GM12878 (cell line): ENCODE results near the gene NPHS1. TPM values are rescaled to one million over a fixed set of nuclear protein-coding genes. Genes with fewer than 3 reads are reported as not detected.

Source experiments
- ATAC-seq: fragments of 200-7000 bp; cut with Tn5 transposase; 3 replicates; pipeline ENCODE4 v1.9.1; 2020; ENCODE audit warnings: mild to moderate bottlenecking, moderate library complexity
- BruUV-seq: library from RNA; stranded (reverse); fragments of 400-500 nt; replicated peaks from 2 replicates; lab custom pipeline; 2021; lab: Mats Ljungman, UMichigan
- CTCF ChIA-PET: fragments of 300-600 bp; sonication (Branson Sonifier 250); formaldehyde crosslinking; extraction: SDS; loops from one replicate; lab custom pipeline; 2021; ENCODE audit warnings: inconsistent platforms; lab: Yijun Ruan, JAX
- POLR2A ChIA-PET: fragments of 350-600 bp; formaldehyde crosslinking; extraction: SDS; loops from one replicate; lab custom pipeline; 2021; ENCODE audit warnings: inconsistent platforms; lab: Charles Lee
- RAD21 ChIA-PET: fragments of 300-600 bp; sonication (Branson Sonifier 250); formaldehyde crosslinking; loops from one replicate; lab custom pipeline; 2023; ENCODE audit warnings: antibody characterized with exemption; ENCODE audit not compliant: unreplicated experiment; lab: Charles Lee
- SMC1A ChIA-PET: fragments of 300-600 bp; sonication (Branson Sonifier 250); formaldehyde crosslinking; loops from one replicate; lab custom pipeline; 2023; ENCODE audit not compliant: unreplicated experiment, uncharacterized antibody; lab: Charles Lee
- DNase-seq: peaks from one replicate; pipeline ENCODE4 v3.0.0-alpha.2; 2011; ENCODE audit warnings: low read depth, low spot score
- FAIRE-seq: peaks from 3 replicates; lab custom pipeline; 2011; peaks lifted over from hg19 to GRCh38; lab: Jason Lieb, UNC
- H2AFZ ChIP-seq: 2 replicates; pipeline ENCODE4 v1.6.0; 2011; ENCODE audit warnings: low read depth, low read length, control low read depth; ENCODE audit not compliant: control insufficient read depth
- H3K27ac ChIP-seq: 2 replicates; pipeline ENCODE4 v1.5.1; 2011; ENCODE audit warnings: control low read depth; ENCODE audit not compliant: control insufficient read depth, insufficient read depth
- H3K27me3 ChIP-seq, 2 experiments: replicated peaks in 1 of 2; 2 replicates each; pipeline versions ENCODE4 v1.6.0 to v1.6.1; 2011; ENCODE audit warnings: low read length in 1 of 2; ENCODE audit not compliant: control insufficient read depth in 2 of 2, insufficient read depth in 2 of 2
- H3K36me3 ChIP-seq, 2 experiments: 2 replicates each; pipeline ENCODE4 v1.5.1; 2011; ENCODE audit warnings: low read length in 1 of 2; ENCODE audit not compliant: control insufficient read depth in 2 of 2, insufficient read depth in 2 of 2
- H3K4me1 ChIP-seq: 2 replicates; pipeline ENCODE4 v1.6.1; 2011; ENCODE audit warnings: mild to moderate bottlenecking, low read length, moderate library complexity, mixed read lengths; ENCODE audit not compliant: control insufficient read depth, insufficient read depth
- H3K4me2 ChIP-seq: 2 replicates; pipeline ENCODE4 v1.6.0; 2011; ENCODE audit warnings: control low read depth; ENCODE audit not compliant: control insufficient read depth, insufficient read depth
- H3K4me3 ChIP-seq: fragments of 200-600 bp; sonication (generic); 2 replicates; pipeline ENCODE4 v1.5.1; 2016
- H3K79me2 ChIP-seq: 2 replicates; pipeline ENCODE4 v1.6.0; 2011; ENCODE audit warnings: low read length; ENCODE audit not compliant: control insufficient read depth, insufficient read depth
- H3K9ac ChIP-seq: 2 replicates; pipeline ENCODE4 v1.8.0; 2011; ENCODE audit warnings: low read length, control low read depth, mixed read lengths; ENCODE audit not compliant: control insufficient read depth, insufficient read depth
- H3K9me3 ChIP-seq: replicated peaks from 3 replicates; pipeline ENCODE4 v1.5.1; 2011; ENCODE audit warnings: mild to moderate bottlenecking, low read length; ENCODE audit not compliant: control insufficient read depth, insufficient read depth
- H4K20me1 ChIP-seq: 2 replicates; pipeline ENCODE4 v1.6.0; 2011; ENCODE audit not compliant: control insufficient read depth, insufficient read depth
- ATF2 ChIP-seq: IDR thresholded peaks from 2 replicates; pipeline ENCODE4 v1.6.1; 2012; ENCODE audit warnings: low read length, inconsistent platforms
- BACH1 ChIP-seq: fragments of 450-650 bp; IDR thresholded peaks from 2 replicates; pipeline ENCODE4 v1.6.1; 2017; ENCODE audit warnings: mild to moderate bottlenecking, borderline replicate concordance
- BRCA1 ChIP-seq: IDR thresholded peaks from 2 replicates; pipeline ENCODE4 v1.6.1; 2011; ENCODE audit warnings: low read depth, low read length, improper control_type of control experiment
- CBX3 ChIP-seq: fragments of 200-600 bp; sonication (generic); IDR thresholded peaks from 2 replicates; pipeline ENCODE4 v1.6.1; 2016; ENCODE audit warnings: low read depth, borderline replicate concordance
- ELK1 ChIP-seq: IDR thresholded peaks from 2 replicates; pipeline ENCODE4 v1.6.1; 2012; ENCODE audit warnings: low read depth, low read length, improper control_type of control experiment
- HSF1 ChIP-seq: fragments of 150-350 bp; IDR thresholded peaks from 2 replicates; pipeline ENCODE4 v1.6.1; 2014; ENCODE audit warnings: mild to moderate bottlenecking, low read depth, low read length
- KLF5 ChIP-seq: fragments of 450-650 bp; IDR thresholded peaks from 2 replicates; pipeline ENCODE4 v1.6.1; 2014; ENCODE audit warnings: mild to moderate bottlenecking; ENCODE audit not compliant: partially characterized antibody
- MLLT1 ChIP-seq: fragments of 450-650 bp; IDR thresholded peaks from 2 replicates; pipeline ENCODE4 v1.6.1; 2016; ENCODE audit warnings: mild to moderate bottlenecking
- NFIC ChIP-seq: IDR thresholded peaks from 2 replicates; pipeline ENCODE4 v1.6.1; 2012; ENCODE audit warnings: low read depth, mild to moderate bottlenecking, inconsistent platforms, low read length, moderate library complexity
- NR2C2 ChIP-seq: IDR thresholded peaks from 2 replicates; pipeline ENCODE4 v1.6.1; 2011; ENCODE audit warnings: borderline replicate concordance, low read depth; ENCODE audit not compliant: control insufficient read depth, insufficient read length
- NR2F1 ChIP-seq: fragments of 450-650 bp; conservative IDR thresholded peaks from 2 replicates; pipeline ENCODE4 v1.6.1; 2017; ENCODE audit warnings: mild to moderate bottlenecking
- RAD51 ChIP-seq: fragments of 450-650 bp; IDR thresholded peaks from 2 replicates; pipeline ENCODE4 v1.6.1; 2016; ENCODE audit warnings: moderate library complexity, mild to moderate bottlenecking, inconsistent platforms
- RFX5 ChIP-seq: IDR thresholded peaks from 2 replicates; pipeline ENCODE4 v1.6.1; 2011; ENCODE audit warnings: low read depth, low read length, improper control_type of control experiment
- SIX5 ChIP-seq: IDR thresholded peaks from 2 replicates; pipeline ENCODE4 v1.6.1; 2011; ENCODE audit warnings: mild to moderate bottlenecking, low read depth, low read length, moderate library complexity; ENCODE audit not compliant: severe bottlenecking
- SMAD1 ChIP-seq: fragments of 450-650 bp; IDR thresholded peaks from 2 replicates; pipeline ENCODE4 v1.6.1; 2018; ENCODE audit warnings: mild to moderate bottlenecking, low read depth; ENCODE audit not compliant: partially characterized antibody
- SMARCA5 ChIP-seq: fragments of 450-650 bp; IDR thresholded peaks from 2 replicates; pipeline ENCODE4 v1.6.1; 2017; ENCODE audit warnings: mild to moderate bottlenecking
- SMC3 ChIP-seq: IDR thresholded peaks from 2 replicates; pipeline ENCODE4 v1.6.1; 2011; ENCODE audit warnings: low read length, improper control_type of control experiment, borderline replicate concordance
- SPI1 ChIP-seq: IDR thresholded peaks from 2 replicates; pipeline ENCODE4 v1.6.1; 2011; ENCODE audit warnings: low read depth, mild to moderate bottlenecking, low read length, moderate library complexity, borderline replicate concordance; ENCODE audit not compliant: insufficient read depth
- SRF ChIP-seq, 2 experiments: IDR thresholded peaks; 2 replicates each; pipeline ENCODE4 v1.6.1; 2011; ENCODE audit warnings: low read depth in 2 of 2, low read length in 2 of 2, mild to moderate bottlenecking in 1 of 2, moderate library complexity in 1 of 2
- ZNF622 ChIP-seq: fragments of 450-650 bp; IDR thresholded peaks from 2 replicates; pipeline ENCODE4 v1.6.1; 2017; ENCODE audit warnings: mild to moderate bottlenecking, inconsistent platforms
- WGBS: methylation state at CpG from one replicate; pipeline ENCODE4 v1.1.6; 2016; ENCODE audit warnings: low lambda C conversion rate; ENCODE audit not compliant: insufficient replicate concordance, insufficient coverage; ENCODE audit errors: missing lambda C conversion rate; 5-methylcytosine and 5-hydroxymethylcytosine counted together
- in situ Hi-C: fragments of 300-500 bp; cut with MboI; formaldehyde crosslinking; loops from 9 replicates; pipeline ENCODE4 v1.14.3; 2018; ENCODE audit warnings: mixed read lengths
- intact Hi-C: fragments of 100-400 bp; cut with micrococcal nuclease; formaldehyde crosslinking; loops from one replicate; pipeline ENCODE4 v1.14.2; 2022; ENCODE audit not compliant: unreplicated experiment
- polyA plus RNA-seq, 11 experiments: library from polyadenylated mRNA; depleted of rRNA in 4 of 11; unstranded in 6 of 11; stranded (reverse) in 5 of 11; fragments of >200 nt; fragmentation: Nextera tagmentation in 4 of 11; fragmentation: Illumina TruSeq in 1 of 11; extraction: Ambion mirVana in 4 of 11; extraction: Trizol in 1 of 11; gene quantifications; 1 replicate in 1 of 11; 2 replicates in 10 of 11; pipeline versions ENCODE4 v1.2.1 to v1.2.3, GENCODE V29; 2011 to 2016; ENCODE audit warnings: inconsistent platforms in 2 of 11, missing spikeins in 2 of 11, low read depth in 1 of 11
- total RNA-seq, 4 experiments: library from RNA; depleted of rRNA in 3 of 4; stranded (reverse); fragments of >200 nt in 3 of 4; fragmentation: Illumina TruSeq in 1 of 4; extraction: Trizol in 1 of 4; gene quantifications; 2 replicates each; pipeline versions ENCODE4 v1.2.1 to v1.2.3, GENCODE V29; 2013 to 2021

NPHS1 gene
- total and polyA plus RNA-seq, 10 of the 15 experiments (the other 5 are each of a cell fraction or from before 2014, with no cell fraction given): not detected

GRCh38 chr19:35848486-35848885 lies 3.8 kb downstream of the NPHS1 start (continued):
- TF ChIP-seq NR2C2 (no peak), NFIC (no peak), ZNF622 (no peak)

GRCh38 chr19:35847911-35848310 lies 4.4 kb downstream of the NPHS1 start:
- Histone ChIP-seq H4K20me1 (no peaks in the 10 kb centered on the region), H3K36me3 (no peaks in the 10 kb centered on the region), H3K9me3 (no peaks in the 10 kb centered on the region; the same call in 2 of the 3 replicates), H3K27ac (no peak overlapping the region), H3K79me2 (no peaks in the 10 kb centered on the region), H3K4me3 (no peak overlapping the region), H3K4me2 (no peak overlapping the region), H3K9ac (no peak overlapping the region), H3K4me1 (no peaks in the 10 kb centered on the region), H3K27me3 (peaks cover 3 to 6% of the 10 kb centered on the region in 2 experiments; a peak in 3 of 4 replicates), H2AFZ (no peak overlapping the region)
- ChIA-PET CTCF (no interaction called here), POLR2A (no interaction called here), SMC1A (no interaction called here), RAD21 (no interaction called here)
- no peak for ATAC-seq
- no peak for DNase-seq
- no TSS peak for BruUV-seq
- in situ Hi-C loops (no loop called here), intact Hi-C loops (no loop called here)
- under 1% methylated on average over 8 of the region's 8 CpGs for WGBS
- no peak for FAIRE-seq
- no peak for TF ChIP-seq RFX5
- no peak for TF ChIP-seq RAD51
- TF ChIP-seq BRCA1: no peak
- no peak for TF ChIP-seq CBX3
- no peak for TF ChIP-seq NR2F1
- TF ChIP-seq BACH1: no peak
- no peak for TF ChIP-seq ELK1
- TF ChIP-seq SIX5: no peak
- no peak for TF ChIP-seq KLF5
- TF ChIP-seq SMAD1: no peak
- TF ChIP-seq MLLT1: no peak
- TF ChIP-seq ATF2: no peak
- TF ChIP-seq SMARCA5: no peak
- TF ChIP-seq SRF (IDR thresholded peaks at IDR 0.05; ENCODE audit: low read depth in 2 of 2, low read length in 2 of 2): no peak
- no peak for TF ChIP-seq HSF1
- no peak for TF ChIP-seq SMC3
- TF ChIP-seq SPI1: no peak
